ENCODE data around the gene EFHD1.
A peak's percentile ranks its signal among the peaks of the same experiment; 100 is the strongest.

EFHD1 gene

DNA sequence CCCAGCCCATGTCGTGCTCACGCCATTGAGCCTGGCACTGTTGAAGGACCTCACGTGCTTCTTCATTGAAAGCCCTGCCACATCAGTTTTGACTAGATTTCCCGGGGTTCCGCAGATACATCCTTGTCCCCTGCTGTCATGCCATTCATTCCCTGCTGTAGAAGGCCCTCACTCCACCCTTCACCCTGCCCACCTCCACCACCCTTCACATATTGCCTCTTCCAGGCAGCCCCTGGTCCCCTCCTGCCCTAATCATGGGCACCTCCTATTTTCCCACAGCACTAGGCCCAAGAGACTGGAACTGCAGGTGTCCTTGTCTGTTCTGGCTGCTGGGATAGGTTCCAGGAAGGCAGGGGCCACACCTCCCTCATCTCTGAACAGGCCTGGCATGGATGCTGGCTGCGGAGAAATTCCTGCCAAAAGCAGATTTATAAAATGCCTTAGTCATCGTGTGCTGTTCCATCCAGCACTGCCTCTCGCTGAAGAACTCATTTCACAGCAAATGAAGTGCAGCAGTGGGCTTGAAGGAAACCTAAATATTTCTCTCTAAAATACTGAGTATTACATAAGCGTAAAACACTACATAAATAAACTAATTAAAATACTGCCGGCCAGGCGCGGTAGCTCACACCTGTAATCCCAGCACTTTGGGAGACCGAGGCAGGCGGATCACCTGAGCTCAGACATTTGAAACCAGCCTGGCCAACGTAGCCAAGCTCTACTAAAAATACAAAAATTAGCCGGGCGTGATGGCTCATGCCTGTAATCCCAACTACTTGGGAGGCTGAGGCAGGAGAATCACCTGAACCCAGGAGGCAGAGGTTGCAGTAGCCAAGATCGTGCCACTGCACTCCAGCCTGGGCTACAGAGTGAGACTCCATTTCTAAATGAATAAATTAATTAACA is 44.5 kb upstream of the EFHD1 start:
- H3K27me3 Mint-ChIP-seq (ENCODE audit: low read depth): no peaks in the 10 kb centered on the region
- H3K36me3 Mint-ChIP-seq (ENCODE audit: low read depth): peaks cover 13% of the 10 kb centered on the region
- H3K4me3 Mint-ChIP-seq: no peak overlapping the region
- H3K9me3 Mint-ChIP-seq: no peaks in the 10 kb centered on the region
- peak overlapping the region in 1 of 3 experiments; percentile 7 for H3K27ac Mint-ChIP-seq
- TF ChIP-seq, protein P1, sequence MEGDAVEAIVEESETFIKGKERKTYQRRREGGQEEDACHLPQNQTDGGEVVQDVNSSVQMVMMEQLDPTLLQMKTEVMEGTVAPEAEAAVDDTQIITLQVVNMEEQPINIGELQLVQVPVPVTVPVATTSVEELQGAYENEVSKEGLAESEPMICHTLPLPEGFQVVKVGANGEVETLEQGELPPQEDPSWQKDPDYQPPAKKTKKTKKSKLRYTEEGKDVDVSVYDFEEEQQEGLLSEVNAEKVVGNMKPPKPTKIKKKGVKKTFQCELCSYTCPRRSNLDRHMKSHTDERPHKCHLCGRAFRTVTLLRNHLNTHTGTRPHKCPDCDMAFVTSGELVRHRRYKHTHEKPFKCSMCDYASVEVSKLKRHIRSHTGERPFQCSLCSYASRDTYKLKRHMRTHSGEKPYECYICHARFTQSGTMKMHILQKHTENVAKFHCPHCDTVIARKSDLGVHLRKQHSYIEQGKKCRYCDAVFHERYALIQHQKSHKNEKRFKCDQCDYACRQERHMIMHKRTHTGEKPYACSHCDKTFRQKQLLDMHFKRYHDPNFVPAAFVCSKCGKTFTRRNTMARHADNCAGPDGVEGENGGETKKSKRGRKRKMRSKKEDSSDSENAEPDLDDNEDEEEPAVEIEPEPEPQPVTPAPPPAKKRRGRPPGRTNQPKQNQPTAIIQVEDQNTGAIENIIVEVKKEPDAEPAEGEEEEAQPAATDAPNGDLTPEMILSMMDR (IDR thresholded peaks at IDR 0.05; ENCODE audit: unreplicated experiment in 3 of 3): no peak
- H3K4me1 Mint-ChIP-seq: peaks cover 6% of the 10 kb centered on the region

DNA sequence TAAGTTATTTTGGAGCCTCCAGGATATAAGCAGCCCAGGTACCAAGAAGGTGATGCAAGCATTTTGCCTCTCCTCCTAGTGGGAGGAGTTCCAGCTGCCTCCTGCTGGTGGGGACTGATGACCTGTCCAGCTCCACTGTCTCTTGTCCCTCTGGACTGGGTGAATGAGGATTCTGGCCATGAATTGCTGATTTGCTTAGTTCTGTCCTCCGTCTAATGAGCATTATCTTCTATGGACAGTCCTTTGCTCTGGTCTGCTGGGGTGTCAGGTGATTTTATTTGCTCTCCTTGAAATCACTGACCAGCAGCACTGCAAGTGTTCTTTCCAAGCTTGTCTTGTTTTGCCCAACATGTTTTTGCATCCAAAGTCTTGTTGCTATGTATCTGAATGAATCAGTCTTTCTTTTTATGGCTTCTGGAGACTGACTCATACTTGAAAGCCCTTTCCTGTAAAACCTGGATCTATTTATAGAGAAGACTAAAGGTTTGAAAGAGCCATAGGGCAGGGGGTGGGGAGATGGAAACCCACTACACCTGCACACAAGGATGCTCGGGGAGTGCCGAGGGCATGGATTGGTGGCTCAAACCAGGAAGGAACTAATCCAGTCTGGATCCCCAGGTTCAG is 40.5 kb upstream of the EFHD1 start:
- Mint-ChIP-seq H3K27me3 (ENCODE audit: low read depth) (no peaks in the 10 kb centered on the region), H3K27ac (no peak overlapping the region), H3K4me1 (peaks cover 6% of the 10 kb centered on the region), H3K36me3 (ENCODE audit: low read depth) (no peaks in the 10 kb centered on the region), H3K4me3 (no peak overlapping the region), H3K9me3 (no peaks in the 10 kb centered on the region)
- TF ChIP-seq, protein P1 (IDR thresholded peaks at IDR 0.05; ENCODE audit: unreplicated experiment in 3 of 3): no peak

DNA sequence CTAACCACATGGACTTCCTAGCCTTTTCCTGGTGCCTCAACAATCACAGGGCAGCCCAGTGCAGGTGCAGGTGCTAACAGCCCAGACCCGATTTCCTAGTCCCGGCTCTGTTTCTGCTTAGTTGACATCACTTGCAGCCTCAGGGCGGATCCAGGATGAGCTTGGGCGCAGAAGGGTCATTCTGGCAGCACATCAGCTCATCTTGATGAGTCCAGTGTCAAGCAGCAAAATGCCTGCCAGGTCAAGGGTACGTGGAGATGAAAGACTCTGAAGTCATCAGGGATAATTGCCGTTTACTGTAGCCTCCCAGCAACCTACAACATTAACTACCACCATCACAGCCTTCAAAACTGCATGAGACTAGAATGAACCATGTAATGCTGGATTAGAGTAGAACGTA is 39.4 kb upstream of the EFHD1 start:
- Mint-ChIP-seq H3K27me3 (ENCODE audit: low read depth) (no peaks in the 10 kb centered on the region), H3K4me3 (no peak overlapping the region), H3K36me3 (ENCODE audit: low read depth) (no peaks in the 10 kb centered on the region), H3K4me1 (peaks cover 2% of the 10 kb centered on the region), H3K9me3 (no peaks in the 10 kb centered on the region), H3K27ac (no peak overlapping the region)
- TF ChIP-seq, protein P1 (IDR thresholded peaks at IDR 0.05; ENCODE audit: unreplicated experiment in 3 of 3): no peak

DNA sequence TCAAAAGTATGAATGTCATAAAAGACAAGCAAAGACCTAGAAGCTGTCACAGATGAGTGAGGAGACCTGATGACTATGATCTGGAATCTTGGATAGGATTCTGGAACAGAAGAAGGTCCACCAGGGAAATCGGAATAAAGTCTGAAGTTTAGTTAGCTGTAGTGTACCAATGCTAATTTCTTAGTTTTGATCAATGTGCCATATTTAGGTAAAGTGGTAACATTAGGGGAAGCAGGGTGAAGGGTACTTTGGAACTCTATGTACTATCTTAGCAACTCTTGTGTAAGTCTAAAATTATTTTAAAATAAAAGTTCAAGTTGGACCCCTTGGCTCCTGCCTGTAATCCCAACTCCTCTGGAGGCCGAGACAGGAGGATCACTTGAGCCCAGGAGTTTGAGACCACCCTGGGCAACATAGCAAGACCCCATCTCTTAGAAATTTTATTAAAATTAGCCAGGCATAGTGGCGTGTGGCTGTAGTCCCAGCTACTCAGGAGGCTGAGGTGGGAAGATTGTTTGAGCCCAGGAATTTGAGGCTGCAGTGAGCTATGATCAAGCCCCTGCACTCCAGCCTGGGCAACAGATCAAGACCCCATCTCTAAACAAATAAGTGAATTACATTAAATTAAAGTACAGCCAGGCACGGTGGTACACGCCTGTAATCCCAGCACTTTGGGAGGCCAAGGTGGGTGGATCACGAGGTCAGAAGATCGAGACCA is 35.9 kb upstream of the EFHD1 start:
- no peaks in the 10 kb centered on the region for H3K4me1 Mint-ChIP-seq
- H3K4me3 Mint-ChIP-seq: no peak overlapping the region
- no peaks in the 10 kb centered on the region for H3K36me3 Mint-ChIP-seq (ENCODE audit: low read depth)
- peaks cover 8% of the 10 kb centered on the region for H3K27me3 Mint-ChIP-seq (ENCODE audit: low read depth)
- no peaks in the 10 kb centered on the region for H3K9me3 Mint-ChIP-seq
- no peak overlapping the region for H3K27ac Mint-ChIP-seq
- TF ChIP-seq, protein P1 (IDR thresholded peaks at IDR 0.05; ENCODE audit: unreplicated experiment in 3 of 3): no peak

- TF ChIP-seq, protein P1 (IDR thresholded peaks at IDR 0.05; ENCODE audit: unreplicated experiment in 3 of 3): no peak
- no peak overlapping the region for H3K4me3 Mint-ChIP-seq
- no peaks in the 10 kb centered on the region for H3K9me3 Mint-ChIP-seq
- H3K36me3 Mint-ChIP-seq (ENCODE audit: low read depth): no peaks in the 10 kb centered on the region
- peaks cover 8% of the 10 kb centered on the region for H3K27me3 Mint-ChIP-seq (ENCODE audit: low read depth)
- no peaks in the 10 kb centered on the region for H3K4me1 Mint-ChIP-seq
- no peak overlapping the region for H3K27ac Mint-ChIP-seq
Observed at GRCh38 chr2:232598293-232598692, 35.1 kb upstream of the EFHD1 start.

All from nephron (organoid).